Fibroblast of mammary gland (primary cell): ENCODE data around the gene MAPK11.

ENCODE experiments used
- DNase-seq: peaks from one replicate; pipeline ENCODE4 v3.0.0-alpha.2; 2010; ENCODE audit warnings: low read depth
- H3K4me3 ChIP-seq: 2 replicates; pipeline ENCODE4 v1.5.1; 2011; ENCODE audit warnings: low read depth, mild to moderate bottlenecking, low read length, moderate library complexity; ENCODE audit not compliant: control insufficient read depth
- TF ChIP-seq, protein P1 (sequence below): conservative IDR thresholded peaks from 2 replicates; pipeline ENCODE4 v1.5.1; 2011; ENCODE audit warnings: low read depth, low read length, inconsistent platforms; ENCODE audit not compliant: control insufficient read depth, insufficient read depth

The MAPK11 gene

DNA sequence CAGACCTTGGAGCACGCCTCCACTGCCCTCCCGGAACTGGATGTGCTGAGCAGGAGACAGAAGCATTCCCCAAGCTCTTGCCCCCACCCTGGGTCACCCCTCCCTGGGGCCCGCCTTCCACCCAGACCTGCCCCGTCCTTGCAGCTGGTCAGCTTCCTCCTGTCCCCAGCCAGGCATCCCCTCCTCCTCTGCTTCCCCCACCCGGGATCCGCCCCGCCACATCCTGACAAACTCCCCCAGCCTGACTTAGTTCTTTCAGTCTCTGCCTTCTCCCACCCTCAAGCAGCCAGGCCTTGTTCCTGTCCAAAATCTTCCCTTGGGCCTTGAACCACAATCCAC lies 38.4 kb upstream of the MAPK11 start:
- peak; percentile 30 for DNase-seq
- H3K4me3 ChIP-seq, result no peak overlapping the region
- TF ChIP-seq, protein P1, sequence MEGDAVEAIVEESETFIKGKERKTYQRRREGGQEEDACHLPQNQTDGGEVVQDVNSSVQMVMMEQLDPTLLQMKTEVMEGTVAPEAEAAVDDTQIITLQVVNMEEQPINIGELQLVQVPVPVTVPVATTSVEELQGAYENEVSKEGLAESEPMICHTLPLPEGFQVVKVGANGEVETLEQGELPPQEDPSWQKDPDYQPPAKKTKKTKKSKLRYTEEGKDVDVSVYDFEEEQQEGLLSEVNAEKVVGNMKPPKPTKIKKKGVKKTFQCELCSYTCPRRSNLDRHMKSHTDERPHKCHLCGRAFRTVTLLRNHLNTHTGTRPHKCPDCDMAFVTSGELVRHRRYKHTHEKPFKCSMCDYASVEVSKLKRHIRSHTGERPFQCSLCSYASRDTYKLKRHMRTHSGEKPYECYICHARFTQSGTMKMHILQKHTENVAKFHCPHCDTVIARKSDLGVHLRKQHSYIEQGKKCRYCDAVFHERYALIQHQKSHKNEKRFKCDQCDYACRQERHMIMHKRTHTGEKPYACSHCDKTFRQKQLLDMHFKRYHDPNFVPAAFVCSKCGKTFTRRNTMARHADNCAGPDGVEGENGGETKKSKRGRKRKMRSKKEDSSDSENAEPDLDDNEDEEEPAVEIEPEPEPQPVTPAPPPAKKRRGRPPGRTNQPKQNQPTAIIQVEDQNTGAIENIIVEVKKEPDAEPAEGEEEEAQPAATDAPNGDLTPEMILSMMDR, result no peak

DNA sequence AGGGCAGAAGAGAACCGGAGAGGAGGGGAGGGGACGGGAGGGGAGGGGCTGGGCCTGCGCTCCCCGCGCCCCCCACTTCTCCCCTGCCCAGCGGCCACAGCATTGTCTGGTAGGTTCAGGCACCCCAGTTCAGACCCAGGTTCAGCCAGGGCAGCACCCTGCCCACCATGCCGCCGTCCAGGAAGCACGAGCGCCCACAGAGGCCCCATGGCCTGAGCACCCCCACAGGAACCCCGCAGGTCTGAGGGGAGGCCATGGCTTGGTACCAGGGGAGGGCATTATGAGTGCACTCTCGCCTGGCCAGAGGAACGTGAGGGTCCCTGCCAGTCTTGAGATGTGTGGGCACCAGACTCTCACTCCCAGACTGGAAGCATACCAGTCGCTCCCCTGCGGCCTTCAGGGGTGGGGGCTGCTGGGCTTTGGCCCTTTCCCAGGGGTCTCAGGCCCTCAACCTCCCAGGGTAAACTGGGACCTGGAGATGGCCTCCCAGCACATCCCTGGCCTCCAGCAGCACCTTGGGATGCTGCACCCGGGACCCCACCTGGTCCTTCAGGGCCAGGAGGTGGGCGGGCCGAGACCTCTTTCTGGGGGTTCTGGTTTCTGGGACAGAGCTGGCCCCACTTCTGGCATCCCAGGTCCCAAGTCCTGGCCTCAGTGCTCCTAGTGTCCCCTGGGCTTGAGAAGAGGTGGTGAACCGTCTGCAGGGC lies 37.9 kb upstream of the MAPK11 start:
- TF ChIP-seq, protein P1, result no peak
- no peak overlapping the region for H3K4me3 ChIP-seq
- DNase-seq, result no peak

DNA sequence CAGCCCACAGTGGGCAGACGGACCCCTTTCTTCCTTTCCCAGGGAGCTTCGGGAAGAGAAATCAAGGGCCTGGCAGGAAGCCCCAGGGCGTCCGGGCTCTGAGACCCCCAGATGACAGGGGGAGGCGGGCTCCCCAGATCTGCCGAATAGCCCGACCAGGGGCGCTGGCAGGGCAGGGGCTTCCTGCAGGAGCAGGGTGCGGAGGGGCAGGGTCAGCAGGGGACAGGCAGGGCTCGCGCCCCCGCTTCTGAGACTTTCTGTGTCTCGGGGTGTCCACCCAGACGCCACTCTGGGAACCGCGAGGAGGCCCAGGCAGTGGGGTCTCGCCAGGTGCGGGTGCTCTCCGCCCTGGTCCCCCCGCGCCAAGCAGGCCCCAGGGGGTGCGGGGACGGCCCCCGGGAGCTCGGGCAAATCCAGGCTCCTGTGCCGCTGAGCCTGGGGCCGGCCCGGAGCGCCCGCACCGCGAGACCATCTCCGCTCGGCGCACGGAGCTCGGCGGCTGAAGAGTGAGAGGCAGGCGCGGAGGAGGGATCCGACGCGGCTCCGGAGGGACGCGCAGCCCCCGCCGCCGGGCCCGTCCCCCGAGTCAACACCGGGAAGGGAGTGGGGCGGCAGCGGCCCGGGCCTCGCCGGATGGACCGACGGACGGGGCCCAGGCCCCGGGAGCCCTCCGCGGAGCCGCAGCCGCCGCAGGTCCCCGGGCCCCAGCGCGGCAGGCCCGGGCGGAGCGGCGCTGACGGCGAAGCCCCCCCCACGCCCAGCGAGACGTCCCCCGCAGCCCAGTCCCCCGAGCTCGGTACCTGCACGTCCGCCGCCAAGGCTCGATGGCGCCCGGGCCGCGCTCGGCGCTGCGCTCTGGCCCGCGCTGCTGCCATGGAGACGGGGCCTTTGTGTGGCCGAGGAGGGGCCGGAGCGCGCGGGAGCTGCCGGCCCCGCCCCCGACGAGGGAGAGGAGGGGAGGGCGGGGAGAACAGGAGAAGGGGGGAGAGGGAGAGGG lies 36.9 kb upstream of the MAPK11 start, which contains the start of gene PLXNB2:
Gene PLXNB2, minus strand, starts transcription at position 894 of the 997 bp plus-strand sequence. CDS start 17,062 bp downstream, outside the sequence.
- H3K4me3 ChIP-seq, result peak within 1 kb of the TSS; percentile 77
- TF ChIP-seq, protein P1, result no peak
- DNase-seq, result peak; percentile 74

DNA sequence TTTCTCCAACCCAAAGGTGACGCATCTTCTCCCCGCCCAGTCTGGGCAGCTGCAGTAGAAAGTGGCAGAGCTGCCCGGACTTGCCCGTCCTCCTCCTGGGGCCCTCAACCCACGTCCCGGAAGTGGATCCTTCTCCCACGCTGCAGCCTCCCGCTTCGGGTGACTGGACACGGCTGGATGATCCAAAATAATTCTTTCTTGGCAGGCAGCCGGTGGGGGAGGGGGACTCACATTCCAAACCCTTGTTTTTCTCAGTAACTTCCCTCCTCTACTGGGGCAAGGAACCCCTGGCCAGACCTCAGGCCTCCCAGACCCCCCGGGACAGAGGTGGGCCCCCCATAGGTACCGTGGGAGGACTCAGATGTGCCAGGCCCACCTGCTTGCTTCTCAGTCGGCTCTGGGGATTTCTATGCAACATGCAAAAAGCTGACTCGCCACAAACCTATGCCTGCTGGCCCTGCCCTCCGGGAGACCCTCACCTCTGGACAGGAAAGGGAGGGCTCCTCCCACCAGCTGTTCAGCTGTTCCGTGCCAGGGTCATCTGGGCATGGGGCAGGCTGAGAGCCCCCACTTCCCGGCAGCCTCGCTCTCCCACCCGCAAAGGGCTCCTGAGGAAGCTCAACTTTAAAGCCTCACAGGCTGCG lies 35.9 kb upstream of the MAPK11 start:
- DNase-seq, result peak; percentile 94
- H3K4me3 ChIP-seq, result peak overlapping the region; percentile 77
- TF ChIP-seq, protein P1, result no peak

DNA sequence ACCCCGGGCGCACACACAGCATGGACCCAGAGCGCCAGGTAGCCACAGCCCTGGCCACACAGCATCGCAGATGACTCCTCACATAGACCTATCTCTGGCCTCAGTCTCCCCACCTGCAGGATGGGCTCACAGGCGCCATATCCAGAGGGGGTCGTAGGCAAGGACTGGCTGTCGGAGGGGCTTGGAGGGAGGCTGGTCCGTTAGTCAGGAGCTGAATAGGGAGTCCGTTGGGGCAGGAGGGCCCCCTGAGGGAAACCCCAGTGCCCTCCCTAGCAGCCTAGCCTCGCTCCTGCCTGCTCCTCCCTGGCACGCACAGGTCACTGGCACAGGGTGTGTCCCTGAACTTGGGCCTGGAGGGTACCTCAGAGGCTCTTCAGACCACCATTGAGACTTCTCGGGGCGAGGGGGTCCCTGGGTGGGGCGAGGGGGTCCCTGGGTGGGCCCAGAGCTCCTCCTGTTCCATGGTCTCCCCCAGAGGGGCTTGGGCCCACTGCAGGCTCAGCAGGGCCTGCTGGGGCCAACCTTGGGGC lies 35.3 kb upstream of the MAPK11 start:
- no peak for DNase-seq

More for the DNA sequence above, 35.3 kb upstream of the MAPK11 start:
- TF ChIP-seq, protein P1, result no peak
- peak overlapping the region; percentile 77 for H3K4me3 ChIP-seq
